PC-3 (cell line): Measurements from ENCODE around the gene UNC13A.

Experiments
- CTCF ChIP-seq: fragments of 300-600 bp; sonication (generic); conservative IDR thresholded peaks from 2 replicates; pipeline ENCODE4 v1.5.1; 2017; ENCODE audit warnings: antibody characterized with exemption, low read depth, mild to moderate bottlenecking, low read length
- EZH2 ChIP-seq: fragments of 300-600 bp; sonication (generic); IDR thresholded peaks from one replicate; pipeline ENCODE4 v1.6.1; 2017; ENCODE audit warnings: antibody characterized with exemption, mild to moderate bottlenecking, low read length; ENCODE audit not compliant: unreplicated experiment
- EZH2phosphoT487 ChIP-seq: fragments of 300-600 bp; sonication (generic); IDR thresholded peaks from 2 replicates; pipeline ENCODE4 v1.6.1; 2018; ENCODE audit warnings: mild to moderate bottlenecking, antibody characterized with exemption, low read length, borderline replicate concordance

- TF ChIP-seq CTCF: no peak
- TF ChIP-seq EZH2: no peak
- TF ChIP-seq EZH2phosphoT487: no peak
These were observed 2.1 kb downstream of the UNC13A start for GRCh38 chr19:17686023-17686521.
